ENCODE results near the gene TMEM233. TPM values are rescaled to one million over a fixed set of nuclear protein-coding genes. Genes with fewer than 3 reads are reported as not detected.

The TMEM233 gene
- total RNA-seq, 1 donor from 2014 or later: not detected

DNA sequence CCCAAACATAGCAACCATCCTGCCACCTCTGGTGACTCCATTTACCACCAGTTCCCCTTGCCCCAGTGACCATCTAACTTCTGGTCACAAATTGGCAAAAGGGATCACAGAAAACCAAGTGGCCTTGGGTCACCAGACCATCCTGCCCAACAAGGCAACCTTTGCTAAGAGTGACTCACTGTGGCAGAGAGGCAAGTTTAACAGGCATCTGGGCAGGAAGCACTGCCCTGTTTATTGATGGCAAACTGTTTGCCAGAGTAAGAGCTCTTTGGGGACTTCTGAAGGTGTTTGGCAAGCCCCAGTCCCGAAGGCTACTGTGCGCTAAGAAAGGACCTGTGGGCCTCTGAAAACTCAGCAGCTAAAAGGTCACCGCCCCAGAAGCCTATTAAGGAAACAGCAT, 28.2 kb upstream of the TMEM233 start:
- H3K4me3 Mint-ChIP-seq (ENCODE audit: unreplicated experiment): no peak overlapping the region
- no peak overlapping the region for H3K27ac Mint-ChIP-seq (ENCODE audit: unreplicated experiment)
- no peaks in the 10 kb centered on the region for H3K27me3 Mint-ChIP-seq (ENCODE audit: low read depth)
- no peaks in the 10 kb centered on the region for H3K36me3 Mint-ChIP-seq (ENCODE audit: low read depth)
- TF ChIP-seq, protein P1, sequence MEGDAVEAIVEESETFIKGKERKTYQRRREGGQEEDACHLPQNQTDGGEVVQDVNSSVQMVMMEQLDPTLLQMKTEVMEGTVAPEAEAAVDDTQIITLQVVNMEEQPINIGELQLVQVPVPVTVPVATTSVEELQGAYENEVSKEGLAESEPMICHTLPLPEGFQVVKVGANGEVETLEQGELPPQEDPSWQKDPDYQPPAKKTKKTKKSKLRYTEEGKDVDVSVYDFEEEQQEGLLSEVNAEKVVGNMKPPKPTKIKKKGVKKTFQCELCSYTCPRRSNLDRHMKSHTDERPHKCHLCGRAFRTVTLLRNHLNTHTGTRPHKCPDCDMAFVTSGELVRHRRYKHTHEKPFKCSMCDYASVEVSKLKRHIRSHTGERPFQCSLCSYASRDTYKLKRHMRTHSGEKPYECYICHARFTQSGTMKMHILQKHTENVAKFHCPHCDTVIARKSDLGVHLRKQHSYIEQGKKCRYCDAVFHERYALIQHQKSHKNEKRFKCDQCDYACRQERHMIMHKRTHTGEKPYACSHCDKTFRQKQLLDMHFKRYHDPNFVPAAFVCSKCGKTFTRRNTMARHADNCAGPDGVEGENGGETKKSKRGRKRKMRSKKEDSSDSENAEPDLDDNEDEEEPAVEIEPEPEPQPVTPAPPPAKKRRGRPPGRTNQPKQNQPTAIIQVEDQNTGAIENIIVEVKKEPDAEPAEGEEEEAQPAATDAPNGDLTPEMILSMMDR (IDR thresholded peaks at IDR 0.05): no peak
- H3K4me1 Mint-ChIP-seq (ENCODE audit: low read depth): no peaks in the 10 kb centered on the region
- no peaks in the 10 kb centered on the region for H3K9me3 Mint-ChIP-seq (ENCODE audit: low read depth)
- DNase-seq (ENCODE audit: low spot score): no peak

DNA sequence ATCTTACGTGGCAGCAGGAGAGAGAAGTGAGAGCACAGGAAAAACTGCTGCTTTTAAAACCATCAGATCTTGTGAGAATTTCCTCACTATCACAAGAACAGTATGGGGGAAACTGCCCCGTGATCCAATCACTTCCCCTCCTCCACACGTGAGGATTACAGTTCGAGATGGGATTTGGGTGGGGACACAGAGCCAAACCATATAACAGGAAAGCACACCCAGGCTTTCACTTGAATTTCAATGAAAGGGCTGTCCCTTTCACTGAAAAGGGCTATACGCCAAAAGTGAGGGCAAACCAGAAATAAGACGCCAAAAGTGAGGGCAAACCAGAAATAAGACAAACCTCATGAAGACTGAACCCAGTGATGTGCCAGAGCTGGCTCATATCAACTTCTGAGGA, 22.8 kb upstream of the TMEM233 start:
- Mint-ChIP-seq H3K36me3 (ENCODE audit: low read depth) (no peaks in the 10 kb centered on the region), H3K4me1 (ENCODE audit: low read depth) (no peaks in the 10 kb centered on the region), H3K9me3 (ENCODE audit: low read depth) (no peaks in the 10 kb centered on the region), H3K27me3 (ENCODE audit: low read depth) (no peaks in the 10 kb centered on the region), H3K27ac (ENCODE audit: unreplicated experiment) (no peak overlapping the region), H3K4me3 (ENCODE audit: unreplicated experiment) (no peak overlapping the region)
- TF ChIP-seq, protein P1 (IDR thresholded peaks at IDR 0.05): no peak
- DNase-seq (ENCODE audit: low spot score): no peak

DNA sequence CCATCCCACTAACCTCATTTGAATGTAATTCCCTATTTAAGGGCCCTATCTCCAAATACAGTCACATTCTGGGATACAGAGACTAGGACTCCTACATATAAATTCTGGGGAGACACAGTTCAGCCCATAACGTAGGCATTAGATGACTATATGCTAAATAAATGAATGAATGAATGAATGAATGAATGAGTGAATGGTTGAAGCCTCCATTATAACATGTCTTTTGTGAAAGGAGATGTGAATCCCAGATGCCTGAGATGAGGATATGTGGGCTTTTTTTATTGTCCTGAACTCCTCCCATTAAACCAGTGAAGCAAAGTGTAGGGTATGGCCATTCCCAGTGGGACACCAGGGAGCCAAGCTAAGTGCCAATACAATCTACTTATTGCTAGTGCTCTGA, 20.5 kb upstream of the TMEM233 start:
- H3K27ac Mint-ChIP-seq (ENCODE audit: unreplicated experiment): no peak overlapping the region
- no peaks in the 10 kb centered on the region for H3K4me1 Mint-ChIP-seq (ENCODE audit: low read depth)
- no peaks in the 10 kb centered on the region for H3K36me3 Mint-ChIP-seq (ENCODE audit: low read depth)
- no peak overlapping the region for H3K4me3 Mint-ChIP-seq (ENCODE audit: unreplicated experiment)
- DNase-seq (ENCODE audit: low spot score): no peak
- no peaks in the 10 kb centered on the region for H3K9me3 Mint-ChIP-seq (ENCODE audit: low read depth)
- H3K27me3 Mint-ChIP-seq (ENCODE audit: low read depth): peaks cover 6% of the 10 kb centered on the region
- TF ChIP-seq, protein P1 (IDR thresholded peaks at IDR 0.05): no peak

DNA sequence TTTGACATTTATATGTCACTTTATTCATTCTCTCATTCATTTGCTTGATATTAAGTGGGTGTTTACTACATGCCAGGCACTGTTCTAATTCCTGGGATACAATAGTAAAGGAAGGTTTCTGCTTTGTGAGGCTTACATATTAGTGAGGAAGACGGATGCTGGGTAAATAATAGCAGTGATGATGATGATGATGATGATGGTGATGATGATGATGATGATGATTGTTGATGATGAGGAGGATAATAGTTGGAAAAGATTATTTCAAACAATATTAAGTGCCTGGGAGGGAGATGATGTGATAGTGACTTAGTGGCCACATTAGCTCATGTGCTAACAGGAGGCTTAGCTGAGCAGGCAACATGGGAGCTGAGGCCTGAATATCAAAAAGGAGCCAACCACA, 19.3 kb upstream of the TMEM233 start:
- DNase-seq (ENCODE audit: low spot score): no peak
- Mint-ChIP-seq H3K36me3 (ENCODE audit: low read depth) (no peaks in the 10 kb centered on the region), H3K27ac (ENCODE audit: unreplicated experiment) (no peak overlapping the region), H3K4me3 (ENCODE audit: unreplicated experiment) (no peak overlapping the region), H3K4me1 (ENCODE audit: low read depth) (no peaks in the 10 kb centered on the region), H3K27me3 (ENCODE audit: low read depth) (peaks cover 6% of the 10 kb centered on the region), H3K9me3 (ENCODE audit: low read depth) (no peaks in the 10 kb centered on the region)
- TF ChIP-seq, protein P1 (IDR thresholded peaks at IDR 0.05): no peak

DNA sequence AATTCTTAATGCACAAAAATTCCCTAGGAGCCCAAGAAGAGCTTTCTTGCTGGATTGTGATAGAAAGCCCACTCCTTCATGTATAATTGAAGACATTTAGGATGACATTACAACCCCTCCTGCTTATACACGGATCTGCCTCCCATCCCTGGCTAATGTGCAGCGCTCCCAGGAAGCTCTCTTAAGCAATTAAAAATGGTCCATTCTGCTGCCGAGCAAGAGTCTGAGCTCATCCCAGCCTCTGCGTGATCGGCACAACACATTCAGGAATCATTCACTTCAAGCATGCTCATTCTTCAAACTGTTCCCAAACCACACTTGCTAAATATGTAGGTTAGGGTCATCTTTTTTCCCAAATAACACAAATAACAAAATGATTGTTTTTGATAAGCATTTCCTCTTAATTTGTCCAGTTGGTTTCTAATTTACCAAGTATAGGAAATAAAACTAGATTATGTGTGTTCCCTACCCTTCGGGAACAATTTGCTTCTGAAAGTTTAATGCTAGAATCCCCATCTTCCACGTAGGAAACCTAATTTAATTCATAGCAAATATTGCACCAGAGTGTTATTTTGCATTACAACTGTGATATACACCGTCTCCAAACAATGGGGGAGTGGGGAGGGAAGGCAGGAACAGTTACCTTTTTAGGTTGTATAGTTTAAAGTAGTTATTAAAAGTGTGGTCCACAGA, 17.3 kb upstream of the TMEM233 start:
- DNase-seq (ENCODE audit: low spot score): no peak
- H3K27me3 Mint-ChIP-seq (ENCODE audit: low read depth): peaks cover 6% of the 10 kb centered on the region
- no peaks in the 10 kb centered on the region for H3K4me1 Mint-ChIP-seq (ENCODE audit: low read depth)
- TF ChIP-seq, protein P1 (IDR thresholded peaks at IDR 0.05): no peak
- H3K27ac Mint-ChIP-seq (ENCODE audit: unreplicated experiment): no peak overlapping the region
- H3K9me3 Mint-ChIP-seq (ENCODE audit: low read depth): no peaks in the 10 kb centered on the region
- no peak overlapping the region for H3K4me3 Mint-ChIP-seq (ENCODE audit: unreplicated experiment)
- no peaks in the 10 kb centered on the region for H3K36me3 Mint-ChIP-seq (ENCODE audit: low read depth)

Measured in chondrocyte (in vitro differentiated cells).